ENCODE measurements around the gene RPL19.

Gene RPL19

GRCh38 chr17:39231591-39232551 is 31.8 kb downstream of the RPL19 start:
- H3K27ac Mint-ChIP-seq = no peak overlapping the region
- no peaks in the 10 kb centered on the region for H3K9me3 Mint-ChIP-seq
- peaks cover 9% of the 10 kb centered on the region for H3K4me1 Mint-ChIP-seq (ENCODE audit: low read depth)
- no peak overlapping the region for H3K4me3 Mint-ChIP-seq
- H3K27me3 Mint-ChIP-seq (ENCODE audit: low read depth) = peaks cover 25% of the 10 kb centered on the region
- no peaks in the 10 kb centered on the region for H3K36me3 Mint-ChIP-seq (ENCODE audit: low read depth)

DNA sequence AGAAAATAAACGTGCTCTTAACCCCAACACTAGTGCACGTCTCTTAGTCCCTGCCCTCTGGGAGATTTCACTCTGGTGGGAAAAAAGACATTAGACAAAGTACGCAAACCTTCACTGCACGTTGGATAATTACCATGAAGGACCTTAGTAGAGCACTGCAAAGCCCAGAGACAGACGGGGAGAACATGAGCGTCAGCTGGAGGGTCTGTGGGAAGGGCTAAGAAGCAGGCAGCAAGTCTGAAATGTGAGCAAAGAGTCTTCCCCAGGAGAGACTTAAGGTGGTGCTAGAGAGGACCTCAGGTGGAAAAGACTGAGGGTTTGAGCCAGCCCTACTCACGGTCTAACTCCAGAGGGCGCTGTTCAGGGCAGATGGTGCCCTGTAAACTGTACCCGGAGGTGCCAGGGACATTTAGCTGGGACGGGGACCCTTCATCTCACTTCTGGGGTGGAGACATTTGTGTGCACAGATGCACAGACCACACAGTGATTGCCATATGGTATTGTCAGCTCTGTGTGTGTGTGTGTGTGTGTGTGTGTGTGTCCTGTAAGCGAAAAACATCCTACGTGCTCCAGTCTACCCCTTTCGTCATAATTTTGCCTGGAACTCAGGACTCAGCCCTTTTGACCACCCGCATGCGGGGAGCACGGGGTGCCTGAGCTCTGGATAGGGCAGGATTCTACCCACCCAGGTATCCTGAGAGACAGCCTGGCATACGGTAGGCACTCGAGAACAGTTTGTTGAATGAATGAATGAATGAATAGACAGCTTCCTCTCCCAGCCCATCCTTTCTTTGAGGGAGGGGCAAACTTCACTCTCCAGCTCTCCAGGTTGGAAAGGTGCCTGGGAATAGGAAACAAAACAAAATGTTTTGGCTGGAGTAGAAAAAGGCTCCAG is 35.7 kb downstream of the RPL19 start:
- Mint-ChIP-seq H3K27ac (no peak overlapping the region), H3K4me1 (ENCODE audit: low read depth) (peaks cover 13% of the 10 kb centered on the region), H3K36me3 (ENCODE audit: low read depth) (no peaks in the 10 kb centered on the region), H3K4me3 (no peak overlapping the region), H3K27me3 (ENCODE audit: low read depth) (peaks cover 6% of the 10 kb centered on the region), H3K9me3 (no peaks in the 10 kb centered on the region)

GRCh38 chr17:39236450-39236927 is 36.4 kb downstream of the RPL19 start:
- H3K27ac Mint-ChIP-seq = no peak overlapping the region

DNA sequence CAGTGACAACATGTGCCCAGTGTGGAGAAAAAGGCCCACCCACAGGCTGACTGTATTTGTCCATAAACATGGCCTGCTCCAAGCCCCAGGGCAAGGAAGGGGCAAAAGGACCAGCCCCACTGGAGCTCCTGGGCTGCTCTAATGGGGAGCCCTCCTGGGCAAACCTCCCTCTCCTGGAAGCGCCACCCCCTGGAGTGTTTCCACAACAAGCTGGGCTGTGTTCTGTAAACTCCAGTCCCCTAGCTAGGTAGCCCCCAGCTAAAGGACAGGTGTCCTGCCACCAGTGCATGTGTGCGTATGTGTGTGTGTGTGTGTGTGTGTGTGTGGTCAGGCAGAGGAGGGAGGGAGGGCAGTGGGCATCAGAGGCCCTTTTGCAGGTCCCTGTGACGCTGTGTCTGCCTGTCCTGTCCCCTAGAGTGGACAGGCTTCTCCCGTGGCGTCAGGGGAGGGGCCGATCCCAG is 36.9 kb downstream of the RPL19 start:
- H3K4me3 Mint-ChIP-seq = no peak overlapping the region
- H3K9me3 Mint-ChIP-seq = no peaks in the 10 kb centered on the region
- no peak overlapping the region for H3K27ac Mint-ChIP-seq
- H3K36me3 Mint-ChIP-seq (ENCODE audit: low read depth) = no peaks in the 10 kb centered on the region
- H3K4me1 Mint-ChIP-seq (ENCODE audit: low read depth) = peaks cover 7% of the 10 kb centered on the region
- H3K27me3 Mint-ChIP-seq (ENCODE audit: low read depth) = peaks cover 6% of the 10 kb centered on the region

More at GRCh38 chr17:39236450-39236927, 36.4 kb downstream of the RPL19 start:
- Mint-ChIP-seq H3K27me3 (ENCODE audit: low read depth) (peaks cover 6% of the 10 kb centered on the region), H3K4me1 (ENCODE audit: low read depth) (peaks cover 13% of the 10 kb centered on the region), H3K9me3 (no peaks in the 10 kb centered on the region), H3K4me3 (no peak overlapping the region), H3K36me3 (ENCODE audit: low read depth) (no peaks in the 10 kb centered on the region)

GRCh38 chr17:39237586-39237985 is 37.5 kb downstream of the RPL19 start:
- H3K27ac Mint-ChIP-seq = no peak overlapping the region
- no peaks in the 10 kb centered on the region for H3K9me3 Mint-ChIP-seq
- peaks cover 4% of the 10 kb centered on the region for H3K4me1 Mint-ChIP-seq (ENCODE audit: low read depth)
- H3K4me3 Mint-ChIP-seq = no peak overlapping the region
- no peaks in the 10 kb centered on the region for H3K36me3 Mint-ChIP-seq (ENCODE audit: low read depth)
- peaks cover 6% of the 10 kb centered on the region for H3K27me3 Mint-ChIP-seq (ENCODE audit: low read depth)

- no peaks in the 10 kb centered on the region for H3K9me3 Mint-ChIP-seq
- no peak overlapping the region for H3K27ac Mint-ChIP-seq
- H3K4me3 Mint-ChIP-seq = no peak overlapping the region
- peaks cover 6% of the 10 kb centered on the region for H3K27me3 Mint-ChIP-seq (ENCODE audit: low read depth)
- no peaks in the 10 kb centered on the region for H3K36me3 Mint-ChIP-seq (ENCODE audit: low read depth)
- H3K4me1 Mint-ChIP-seq (ENCODE audit: low read depth) = peaks cover 4% of the 10 kb centered on the region
Measured at GRCh38 chr17:39238311-39238972, 38.4 kb downstream of the RPL19 start.

DNA sequence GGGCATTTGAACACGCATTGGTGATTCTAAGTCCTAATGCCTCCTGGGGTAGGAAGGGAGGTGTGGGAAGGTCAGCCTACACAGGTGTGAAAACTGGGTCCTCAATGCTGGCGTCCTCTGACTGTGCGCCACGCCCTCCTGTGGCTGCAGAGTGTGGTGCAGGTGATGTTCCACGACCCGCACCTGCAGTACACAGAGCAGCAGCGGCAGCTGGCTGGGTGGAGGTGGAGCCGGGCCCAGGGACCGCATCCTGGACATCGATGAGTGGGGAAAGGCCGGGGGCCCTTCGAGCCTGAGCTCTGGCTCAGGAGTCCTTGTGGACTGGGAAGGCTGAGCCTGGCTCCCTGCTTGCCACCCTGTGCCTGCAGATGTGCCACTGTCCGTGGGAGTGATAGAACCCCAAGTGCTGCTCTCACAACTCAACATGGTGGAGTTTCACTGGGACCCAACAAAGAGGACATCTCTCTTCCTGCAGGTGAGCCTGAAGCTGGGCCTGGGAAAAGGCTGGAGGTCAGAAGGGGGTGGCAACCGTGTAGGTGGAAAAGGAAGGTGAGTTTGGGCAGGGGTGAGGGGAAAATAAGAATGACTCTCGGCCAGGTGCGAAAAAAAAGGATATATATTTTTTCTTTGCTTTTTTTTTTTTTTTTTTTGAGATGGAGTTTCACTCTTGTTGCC is 39.7 kb downstream of the RPL19 start:
- no peaks in the 10 kb centered on the region for H3K9me3 Mint-ChIP-seq
- H3K36me3 Mint-ChIP-seq (ENCODE audit: low read depth) = no peaks in the 10 kb centered on the region
- H3K27ac Mint-ChIP-seq = no peak overlapping the region
- H3K4me1 Mint-ChIP-seq (ENCODE audit: low read depth) = peaks cover 6% of the 10 kb centered on the region
- no peak overlapping the region for H3K4me3 Mint-ChIP-seq
- H3K27me3 Mint-ChIP-seq (ENCODE audit: low read depth) = peaks cover 6% of the 10 kb centered on the region

DNA sequence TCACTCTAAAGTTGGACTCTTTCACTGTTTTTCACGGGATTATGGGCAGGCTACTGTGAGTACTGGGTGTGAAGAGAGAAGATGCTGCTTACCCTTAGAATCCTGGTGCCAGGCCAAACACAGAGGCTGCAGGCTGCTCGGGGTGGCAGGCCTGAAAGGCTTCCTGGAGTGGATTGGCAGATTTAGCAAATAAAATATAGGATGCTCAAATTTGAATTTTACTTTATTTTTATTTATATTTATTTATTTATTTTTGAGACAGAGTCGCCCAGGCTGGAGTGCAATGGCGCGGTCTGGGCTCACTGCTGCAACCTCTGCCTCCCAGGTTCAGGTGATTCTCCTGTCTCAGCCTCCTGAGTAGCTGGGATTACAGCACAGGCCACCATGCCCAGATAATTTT is 40.5 kb downstream of the RPL19 start:
- Mint-ChIP-seq H3K27me3 (ENCODE audit: low read depth) (peaks cover 6% of the 10 kb centered on the region), H3K4me1 (ENCODE audit: low read depth) (peaks cover 7% of the 10 kb centered on the region), H3K36me3 (ENCODE audit: low read depth) (no peaks in the 10 kb centered on the region), H3K27ac (no peak overlapping the region), H3K4me3 (no peak overlapping the region), H3K9me3 (no peaks in the 10 kb centered on the region)

GRCh38 chr17:39243155-39243554 is 43.1 kb downstream of the RPL19 start:
- no peak overlapping the region for H3K4me3 Mint-ChIP-seq

DNA sequence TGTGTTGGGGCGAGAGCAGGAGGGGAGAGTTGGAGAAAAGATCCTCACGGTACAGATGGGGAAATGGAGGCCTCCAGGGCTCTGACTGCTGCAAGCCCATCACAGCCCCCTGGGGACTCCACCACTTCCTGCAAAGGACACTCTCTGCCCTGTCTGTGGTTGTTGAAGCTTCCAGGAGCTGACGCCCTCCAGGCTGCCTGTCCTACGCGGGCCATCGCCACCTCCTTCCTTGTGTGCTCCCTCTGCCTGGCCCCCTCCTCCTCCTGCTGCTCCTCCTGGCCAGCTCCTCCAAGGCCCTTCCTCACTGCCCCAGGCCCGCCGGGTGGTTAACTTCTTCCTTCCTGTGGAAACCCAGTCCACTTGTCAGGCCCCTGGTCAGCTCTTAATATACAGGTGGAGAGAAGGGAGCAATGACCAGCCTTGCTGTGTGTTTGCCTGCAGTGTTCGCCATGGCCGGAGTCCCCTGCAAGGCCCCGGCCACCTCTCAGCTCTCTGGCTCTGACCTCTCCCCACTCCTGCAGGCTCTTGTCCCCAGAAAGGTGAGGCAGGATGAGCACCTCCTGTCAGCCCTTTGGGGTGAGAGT is 44.0 kb downstream of the RPL19 start:
- H3K27me3 Mint-ChIP-seq (ENCODE audit: low read depth) = peaks cover 6% of the 10 kb centered on the region
- H3K4me1 Mint-ChIP-seq (ENCODE audit: low read depth) = peaks cover 5% of the 10 kb centered on the region
- no peak overlapping the region for H3K27ac Mint-ChIP-seq
- H3K36me3 Mint-ChIP-seq (ENCODE audit: low read depth) = no peaks in the 10 kb centered on the region
- no peaks in the 10 kb centered on the region for H3K9me3 Mint-ChIP-seq
- H3K4me3 Mint-ChIP-seq = no peak overlapping the region

More at GRCh38 chr17:39243155-39243554, 43.1 kb downstream of the RPL19 start:
- no peaks in the 10 kb centered on the region for H3K36me3 Mint-ChIP-seq (ENCODE audit: low read depth)
- H3K27ac Mint-ChIP-seq = no peak overlapping the region
- H3K4me1 Mint-ChIP-seq (ENCODE audit: low read depth) = peaks cover 7% of the 10 kb centered on the region
- H3K27me3 Mint-ChIP-seq (ENCODE audit: low read depth) = peaks cover 6% of the 10 kb centered on the region
- no peaks in the 10 kb centered on the region for H3K9me3 Mint-ChIP-seq

DNA sequence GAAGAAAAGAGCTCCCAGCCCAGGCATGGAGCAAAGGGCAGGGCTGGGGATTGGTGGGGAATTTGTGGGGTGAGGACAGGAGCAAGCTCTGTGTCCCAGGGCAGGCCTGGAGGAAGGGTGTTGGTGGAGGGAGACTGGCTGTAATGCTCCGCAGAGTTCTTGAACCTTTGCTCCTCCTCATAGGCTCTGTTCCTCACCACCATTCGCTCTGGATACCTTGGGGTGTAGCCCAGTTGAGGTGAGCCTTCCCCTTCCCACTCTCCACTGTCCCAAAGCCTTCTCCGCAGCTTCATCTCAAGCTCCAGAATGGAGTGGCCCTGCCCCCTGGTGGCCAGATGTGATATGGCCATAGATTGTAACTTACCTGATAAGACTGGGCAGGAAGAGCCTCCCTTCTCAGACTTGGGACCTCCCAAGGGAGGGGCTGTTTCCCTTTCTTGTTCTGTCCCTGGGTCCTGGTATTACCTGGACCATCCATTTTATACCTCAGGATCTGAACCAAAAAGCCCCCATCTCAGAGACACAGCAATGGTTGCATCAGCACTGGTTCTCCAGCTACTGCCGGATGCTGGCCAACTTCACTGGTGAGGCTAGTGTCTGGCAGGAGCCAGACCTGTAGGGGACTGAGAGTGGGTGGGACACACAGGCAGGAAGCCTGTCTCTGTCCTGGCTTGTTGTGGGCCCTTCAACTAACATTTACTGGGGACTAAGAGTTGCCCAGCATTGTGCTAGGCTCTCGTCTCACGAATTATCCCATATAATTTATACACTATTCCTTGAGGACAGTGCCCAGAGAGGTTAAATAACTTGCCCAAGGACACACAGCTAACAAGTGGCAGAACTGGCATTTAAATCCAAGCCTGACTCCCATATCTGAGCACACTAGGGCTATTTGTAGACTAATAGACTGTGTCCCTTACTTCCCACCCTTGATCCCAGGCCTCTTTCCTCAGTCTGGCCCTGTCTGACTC is 44.8 kb downstream of the RPL19 start:
- no peaks in the 10 kb centered on the region for H3K27me3 Mint-ChIP-seq (ENCODE audit: low read depth)
- peaks cover 5% of the 10 kb centered on the region for H3K4me1 Mint-ChIP-seq (ENCODE audit: low read depth)
- H3K9me3 Mint-ChIP-seq = no peaks in the 10 kb centered on the region
- H3K36me3 Mint-ChIP-seq (ENCODE audit: low read depth) = no peaks in the 10 kb centered on the region
- H3K4me3 Mint-ChIP-seq = no peak overlapping the region
- H3K27ac Mint-ChIP-seq = no peak overlapping the region

DNA sequence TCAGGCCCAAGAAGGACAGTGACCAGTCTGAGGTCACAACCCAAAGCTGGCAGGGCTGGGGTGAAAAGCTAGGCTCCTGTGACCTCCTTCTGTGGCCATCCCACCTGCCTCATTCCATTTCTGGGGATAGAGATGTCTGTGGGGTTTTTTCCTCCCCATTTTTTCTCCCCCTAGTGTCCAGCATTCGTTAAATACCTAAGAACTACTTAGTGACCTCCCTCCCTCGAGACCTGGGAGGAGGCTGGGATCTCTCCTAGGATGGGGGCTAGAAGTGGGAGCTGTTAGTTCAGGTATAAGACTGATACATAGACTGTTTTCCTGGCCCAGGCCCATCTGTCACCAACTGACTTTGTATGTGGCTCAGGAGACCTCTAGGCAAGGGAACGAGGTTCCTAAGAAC is 46.2 kb downstream of the RPL19 start:
- Mint-ChIP-seq H3K4me1 (ENCODE audit: low read depth) (peaks cover 4% of the 10 kb centered on the region), H3K27me3 (ENCODE audit: low read depth) (no peaks in the 10 kb centered on the region)

More for the DNA sequence above, 46.2 kb downstream of the RPL19 start:
- Mint-ChIP-seq H3K9me3 (no peaks in the 10 kb centered on the region), H3K36me3 (ENCODE audit: low read depth) (no peaks in the 10 kb centered on the region), H3K4me3 (no peak overlapping the region), H3K27ac (no peak overlapping the region)
